Measurements from ENCODE around the gene ZBTB46. TPM values are rescaled to one million over a fixed set of nuclear protein-coding genes. Genes with fewer than 3 reads are reported as not detected.
"Not testable (repeated sequence)": the region's sequence is repeated elsewhere in the genome, so short reads cannot be mapped to it uniquely, and the experiment has no call there.

The ZBTB46 gene
- total RNA-seq, 1 experiment from 2014 or later: 2.5 TPM

- intact Hi-C loops (cut with micrococcal nuclease; ENCODE audit: unreplicated experiment): no loop called here
- no peak for TF ChIP-seq CTCF (IDR thresholded peaks at IDR 0.05; ENCODE audit: unreplicated experiment)
- peaks cover 3% of the 10 kb centered on the region for H3K9me3 Mint-ChIP-seq (ENCODE audit: low read depth, unreplicated experiment)
- no peak overlapping the region for H3K4me3 Mint-ChIP-seq (ENCODE audit: low read depth, unreplicated experiment)
- no peaks in the 10 kb centered on the region for H3K36me3 Mint-ChIP-seq (ENCODE audit: insufficient read depth, unreplicated experiment)
- CTCF ChIA-PET: no interaction called here
- no peaks in the 10 kb centered on the region for H3K4me1 Mint-ChIP-seq (ENCODE audit: low read depth, unreplicated experiment)
- no peak for DNase-seq
- no peaks in the 10 kb centered on the region for H3K27me3 Mint-ChIP-seq (ENCODE audit: unreplicated experiment)
- BruUV-seq (replicated peaks): no TSS peak
- no peak overlapping the region for H3K27ac Mint-ChIP-seq (ENCODE audit: unreplicated experiment)
Observed at GRCh38 chr20:63804308-63804636, 26.8 kb downstream of the ZBTB46 start.

- no peak overlapping the region for H3K27ac Mint-ChIP-seq (ENCODE audit: unreplicated experiment)
- CTCF ChIA-PET: no interaction called here
- intact Hi-C loops (cut with micrococcal nuclease; ENCODE audit: unreplicated experiment): no loop called here
- H3K4me1 Mint-ChIP-seq (ENCODE audit: low read depth, unreplicated experiment): no peaks in the 10 kb centered on the region
- H3K4me3 Mint-ChIP-seq (ENCODE audit: low read depth, unreplicated experiment): no peak overlapping the region
- no TSS peak for BruUV-seq (replicated peaks)
- H3K9me3 Mint-ChIP-seq (ENCODE audit: low read depth, unreplicated experiment): peaks cover 3% of the 10 kb centered on the region
- H3K36me3 Mint-ChIP-seq (ENCODE audit: insufficient read depth, unreplicated experiment): no peaks in the 10 kb centered on the region
- no peak for DNase-seq
- H3K27me3 Mint-ChIP-seq (ENCODE audit: unreplicated experiment): no peaks in the 10 kb centered on the region
- no peak for TF ChIP-seq CTCF (IDR thresholded peaks at IDR 0.05; ENCODE audit: unreplicated experiment)
Observed at GRCh38 chr20:63802469-63803240, 28.4 kb downstream of the ZBTB46 start.

- H3K36me3 Mint-ChIP-seq (ENCODE audit: insufficient read depth, unreplicated experiment); DNase-seq; H3K4me1 Mint-ChIP-seq (ENCODE audit: low read depth, unreplicated experiment); H3K27me3 Mint-ChIP-seq (ENCODE audit: unreplicated experiment); H3K9me3 Mint-ChIP-seq (ENCODE audit: low read depth, unreplicated experiment); intact Hi-C loops (cut with micrococcal nuclease; ENCODE audit: unreplicated experiment); H3K27ac Mint-ChIP-seq (ENCODE audit: unreplicated experiment); H3K4me3 Mint-ChIP-seq (ENCODE audit: low read depth, unreplicated experiment); BruUV-seq (replicated peaks): not testable (repeated sequence)
- CTCF ChIA-PET: interaction anchor here (1.1 to 1.5 kb wide), 3 partner anchors 10 to 263 kb away, joined by 3 to 5 read pairs (median 5); no protein-coding TSS in a partner anchor
Observed at GRCh38 chr20:63801174-63801573, 29.9 kb downstream of the ZBTB46 start.

- H3K9me3 Mint-ChIP-seq (ENCODE audit: low read depth, unreplicated experiment); H3K36me3 Mint-ChIP-seq (ENCODE audit: insufficient read depth, unreplicated experiment); DNase-seq; H3K27ac Mint-ChIP-seq (ENCODE audit: unreplicated experiment); intact Hi-C loops (cut with micrococcal nuclease; ENCODE audit: unreplicated experiment); H3K4me1 Mint-ChIP-seq (ENCODE audit: low read depth, unreplicated experiment); H3K4me3 Mint-ChIP-seq (ENCODE audit: low read depth, unreplicated experiment); BruUV-seq (replicated peaks): not testable (repeated sequence)
- CTCF ChIA-PET: interaction anchor here (0.6 to 1.2 kb wide), 3 partner anchors 8 to 14 kb away, joined by 4 to 5 read pairs (median 5); no protein-coding TSS in a partner anchor
- H3K27me3 Mint-ChIP-seq (ENCODE audit: unreplicated experiment): peaks cover 10% of the 10 kb centered on the region
Observed at GRCh38 chr20:63800411-63800810, 30.7 kb downstream of the ZBTB46 start.

- H3K27ac Mint-ChIP-seq (ENCODE audit: unreplicated experiment); intact Hi-C loops (cut with micrococcal nuclease; ENCODE audit: unreplicated experiment); H3K9me3 Mint-ChIP-seq (ENCODE audit: low read depth, unreplicated experiment); DNase-seq; H3K36me3 Mint-ChIP-seq (ENCODE audit: insufficient read depth, unreplicated experiment); H3K4me3 Mint-ChIP-seq (ENCODE audit: low read depth, unreplicated experiment); BruUV-seq (replicated peaks); H3K4me1 Mint-ChIP-seq (ENCODE audit: low read depth, unreplicated experiment): not testable (repeated sequence)
- CTCF ChIA-PET: interaction anchor here (1.1 kb wide), 1 partner anchor 261 kb away, joined by 6 read pairs; no protein-coding TSS in a partner anchor
- peaks cover 20% of the 10 kb centered on the region for H3K27me3 Mint-ChIP-seq (ENCODE audit: unreplicated experiment)
Observed at GRCh38 chr20:63799127-63799526, 31.9 kb downstream of the ZBTB46 start.

- H3K4me1 Mint-ChIP-seq (ENCODE audit: low read depth, unreplicated experiment); H3K27ac Mint-ChIP-seq (ENCODE audit: unreplicated experiment); H3K4me3 Mint-ChIP-seq (ENCODE audit: low read depth, unreplicated experiment); BruUV-seq (replicated peaks); DNase-seq; H3K9me3 Mint-ChIP-seq (ENCODE audit: low read depth, unreplicated experiment); intact Hi-C loops (cut with micrococcal nuclease; ENCODE audit: unreplicated experiment); H3K36me3 Mint-ChIP-seq (ENCODE audit: insufficient read depth, unreplicated experiment); CTCF ChIA-PET: not testable (repeated sequence)
- H3K27me3 Mint-ChIP-seq (ENCODE audit: unreplicated experiment): peaks cover 33% of the 10 kb centered on the region
Observed at GRCh38 chr20:63797175-63797574, 33.9 kb downstream of the ZBTB46 start.

All from Calu3 (cell line).